D341Med (cell line): Measurements from ENCODE around the gene LPCAT3.

Experiments used
- DNase-seq: peaks from one replicate; pipeline ENCODE4 v3.0.0; 2012; ENCODE audit warnings: low spot score

Gene LPCAT3

GRCh38 chr12:6963791-6964413 lies 54.4 kb downstream of the LPCAT3 start:
- no peak for DNase-seq

GRCh38 chr12:6963016-6963731 lies 55.1 kb downstream of the LPCAT3 start:
- no peak for DNase-seq

GRCh38 chr12:6962285-6963015 lies 55.8 kb downstream of the LPCAT3 start:
- DNase-seq = no peak

- DNase-seq = peak; percentile 86
Measured at GRCh38 chr12:6961695-6962284, 56.5 kb downstream of the LPCAT3 start.

GRCh38 chr12:6961278-6961694 lies 57.0 kb downstream of the LPCAT3 start:
- DNase-seq = no peak

- DNase-seq = no peak
Measured at GRCh38 chr12:6960593-6961277, 57.5 kb downstream of the LPCAT3 start.

GRCh38 chr12:6959805-6960592 lies 58.3 kb downstream of the LPCAT3 start:
- no peak for DNase-seq

- no peak for DNase-seq
Measured at GRCh38 chr12:6959058-6959804, 59.0 kb downstream of the LPCAT3 start.

- DNase-seq = no peak
Measured at GRCh38 chr12:6958609-6959057, 59.6 kb downstream of the LPCAT3 start.

GRCh38 chr12:6957741-6958608 lies 60.3 kb downstream of the LPCAT3 start:
- no peak for DNase-seq

GRCh38 chr12:6957151-6957701 lies 61.0 kb downstream of the LPCAT3 start:
- no peak for DNase-seq

GRCh38 chr12:6956021-6956727 lies 62.1 kb downstream of the LPCAT3 start:
- no peak for DNase-seq

- DNase-seq = no peak
Measured at GRCh38 chr12:6955108-6956020, 62.9 kb downstream of the LPCAT3 start.

GRCh38 chr12:6954316-6955107 lies 63.8 kb downstream of the LPCAT3 start:
- no peak for DNase-seq

GRCh38 chr12:6953442-6954315 lies 64.6 kb downstream of the LPCAT3 start:
- no peak for DNase-seq
